ENCODE measurements around the gene COL12A1. TPM values are rescaled to one million over a fixed set of nuclear protein-coding genes. Genes with fewer than 3 reads are reported as not detected.

COL12A1 gene
- total and polyA plus RNA-seq, 2 donors (not counting 1 experiment from before 2014, with no cell fraction given) = not detected

DNA sequence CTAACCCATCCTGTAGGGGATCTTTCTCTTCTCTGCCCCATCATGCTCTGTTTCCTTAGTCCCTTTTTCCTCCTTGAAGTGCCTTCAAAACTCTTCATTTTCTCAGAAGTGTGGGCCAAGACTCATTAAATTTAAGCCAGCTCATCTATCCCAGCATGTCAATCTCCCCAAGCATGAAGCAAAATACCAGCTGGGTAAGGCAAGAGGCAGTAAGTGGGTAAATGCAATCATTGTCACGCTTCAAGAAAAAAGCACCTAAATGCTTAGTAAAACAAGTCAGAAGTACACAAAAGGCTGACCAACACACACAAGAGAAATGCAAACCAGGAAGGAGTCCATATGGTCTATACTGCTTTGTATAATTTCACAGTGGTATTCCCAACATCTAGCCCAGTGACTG is 61.5 kb downstream of the COL12A1 start:
- H3K79me2 ChIP-seq (ENCODE audit: control insufficient read depth, insufficient read depth, low read length) = no peaks in the 10 kb centered on the region
- Mint-ChIP-seq H3K4me3 (no peak overlapping the region), H3K9me3 (ENCODE audit: insufficient read depth) (no peaks in the 10 kb centered on the region), H3K27ac (no peak overlapping the region), H3K4me1 (no peaks in the 10 kb centered on the region), H3K27me3 (no peaks in the 10 kb centered on the region)
- TF ChIP-seq EZH2 (IDR thresholded peaks at IDR 0.05; ENCODE audit: borderline replicate concordance, insufficient read depth, low read depth, low read length, poor library complexity, severe bottlenecking) = no peak
- TF ChIP-seq, protein P1, sequence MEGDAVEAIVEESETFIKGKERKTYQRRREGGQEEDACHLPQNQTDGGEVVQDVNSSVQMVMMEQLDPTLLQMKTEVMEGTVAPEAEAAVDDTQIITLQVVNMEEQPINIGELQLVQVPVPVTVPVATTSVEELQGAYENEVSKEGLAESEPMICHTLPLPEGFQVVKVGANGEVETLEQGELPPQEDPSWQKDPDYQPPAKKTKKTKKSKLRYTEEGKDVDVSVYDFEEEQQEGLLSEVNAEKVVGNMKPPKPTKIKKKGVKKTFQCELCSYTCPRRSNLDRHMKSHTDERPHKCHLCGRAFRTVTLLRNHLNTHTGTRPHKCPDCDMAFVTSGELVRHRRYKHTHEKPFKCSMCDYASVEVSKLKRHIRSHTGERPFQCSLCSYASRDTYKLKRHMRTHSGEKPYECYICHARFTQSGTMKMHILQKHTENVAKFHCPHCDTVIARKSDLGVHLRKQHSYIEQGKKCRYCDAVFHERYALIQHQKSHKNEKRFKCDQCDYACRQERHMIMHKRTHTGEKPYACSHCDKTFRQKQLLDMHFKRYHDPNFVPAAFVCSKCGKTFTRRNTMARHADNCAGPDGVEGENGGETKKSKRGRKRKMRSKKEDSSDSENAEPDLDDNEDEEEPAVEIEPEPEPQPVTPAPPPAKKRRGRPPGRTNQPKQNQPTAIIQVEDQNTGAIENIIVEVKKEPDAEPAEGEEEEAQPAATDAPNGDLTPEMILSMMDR (IDR thresholded peaks at IDR 0.05) = no peak
- no peaks in the 10 kb centered on the region for H3K4me1 ChIP-seq (ENCODE audit: control insufficient read depth in 2 of 2, insufficient read depth in 2 of 2, low read length in 2 of 2)
- no peaks in the 10 kb centered on the region for H3K27me3 ChIP-seq (replicated peaks in 1 of 4; ENCODE audit: control extremely low read depth in 1 of 4, control insufficient read depth in 3 of 4, insufficient read depth in 4 of 4, low read length in 3 of 4)
- H2AFZ ChIP-seq (ENCODE audit: insufficient read depth, low read depth, low read length, poor library complexity, severe bottlenecking) = no peak overlapping the region
- DNase-seq = no peak
- ChIA-PET POLR2A (no interaction called here), CTCF (no interaction called here)
- no peak for ATAC-seq (ENCODE audit: low read depth)
- H4K20me1 ChIP-seq (ENCODE audit: control insufficient read depth, insufficient read depth, low read length, poor library complexity, severe bottlenecking) = no peaks in the 10 kb centered on the region
- no peaks in the 10 kb centered on the region for H3K9me3 ChIP-seq (ENCODE audit: control extremely low read depth in 1 of 3, control insufficient read depth in 2 of 3, insufficient read depth in 1 of 3, low read length in 2 of 3)
- no CpG with 5 or more reads among the region's 1 CpG for WGBS (ENCODE audit: insufficient coverage)
- no peak overlapping the region for H3K27ac ChIP-seq (ENCODE audit: low read length in 2 of 2)
- no peaks in the 10 kb centered on the region for H3K36me3 ChIP-seq (replicated peaks in 1 of 2; ENCODE audit: control extremely low read depth in 1 of 2, control insufficient read depth in 1 of 2, extremely low read depth in 1 of 2, insufficient read depth in 2 of 2, low read length in 1 of 2)
- H3K9ac ChIP-seq (ENCODE audit: low read length) = no peak overlapping the region
- H3K4me3 ChIP-seq (ENCODE audit: control extremely low read depth in 1 of 5, extremely low read depth in 1 of 5, insufficient read depth in 1 of 5, low read depth in 2 of 5, low read length in 4 of 5) = no peak overlapping the region
- H3K4me2 ChIP-seq (replicated peaks; ENCODE audit: low read depth, low read length, poor library complexity, severe bottlenecking) = no peak overlapping the region
- intact Hi-C loops (cut with micrococcal nuclease) = no loop called here

DNA sequence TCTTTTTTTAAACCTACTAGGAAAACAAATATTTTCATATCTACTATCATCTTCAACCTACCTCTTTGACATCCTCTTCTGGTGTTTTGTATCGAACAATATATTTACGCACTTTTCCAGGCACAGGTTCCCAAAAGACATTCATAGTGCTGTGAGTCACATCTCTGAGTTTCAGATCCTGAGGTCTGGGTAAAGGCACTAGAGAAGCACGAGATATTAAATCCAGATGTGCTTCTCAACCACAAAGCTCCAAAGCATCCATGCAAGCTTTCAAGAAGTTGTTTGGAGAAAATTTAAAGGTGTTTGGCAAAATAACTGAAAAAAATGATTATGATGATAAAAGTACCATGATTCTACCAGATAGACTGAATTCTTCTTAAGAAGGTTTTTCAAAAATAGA is 62.7 kb downstream of the COL12A1 start:
- Histone ChIP-seq H3K27ac (ENCODE audit: low read length in 2 of 2) (no peak overlapping the region), H4K20me1 (ENCODE audit: control insufficient read depth, insufficient read depth, low read length, poor library complexity, severe bottlenecking) (no peaks in the 10 kb centered on the region), H3K9me3 (ENCODE audit: control extremely low read depth in 1 of 3, control insufficient read depth in 2 of 3, insufficient read depth in 1 of 3, low read length in 2 of 3) (no peaks in the 10 kb centered on the region), H3K4me1 (ENCODE audit: control insufficient read depth in 2 of 2, insufficient read depth in 2 of 2, low read length in 2 of 2) (no peaks in the 10 kb centered on the region), H3K36me3 (replicated peaks in 1 of 2; ENCODE audit: control extremely low read depth in 1 of 2, control insufficient read depth in 1 of 2, extremely low read depth in 1 of 2, insufficient read depth in 2 of 2, low read length in 1 of 2) (no peaks in the 10 kb centered on the region), H3K27me3 (replicated peaks in 1 of 4; ENCODE audit: control extremely low read depth in 1 of 4, control insufficient read depth in 3 of 4, insufficient read depth in 4 of 4, low read length in 3 of 4) (no peaks in the 10 kb centered on the region), H3K79me2 (ENCODE audit: control insufficient read depth, insufficient read depth, low read length) (no peaks in the 10 kb centered on the region), H3K4me3 (ENCODE audit: control extremely low read depth in 1 of 5, extremely low read depth in 1 of 5, insufficient read depth in 1 of 5, low read depth in 2 of 5, low read length in 4 of 5) (no peak overlapping the region), H3K4me2 (replicated peaks; ENCODE audit: low read depth, low read length, poor library complexity, severe bottlenecking) (no peak overlapping the region), H2AFZ (ENCODE audit: insufficient read depth, low read depth, low read length, poor library complexity, severe bottlenecking) (no peak overlapping the region), H3K9ac (ENCODE audit: low read length) (no peak overlapping the region)
- WGBS (ENCODE audit: insufficient coverage) = 92% methylated on average over 2 of the region's 3 CpGs
- Mint-ChIP-seq H3K9me3 (ENCODE audit: insufficient read depth) (no peaks in the 10 kb centered on the region), H3K4me3 (no peak overlapping the region), H3K4me1 (no peaks in the 10 kb centered on the region), H3K27me3 (no peaks in the 10 kb centered on the region), H3K27ac (no peak overlapping the region)
- intact Hi-C loops (cut with micrococcal nuclease) = no loop called here
- no peak for DNase-seq
- ATAC-seq (ENCODE audit: low read depth) = no peak
- TF ChIP-seq, protein P1 (IDR thresholded peaks at IDR 0.05) = no peak
- TF ChIP-seq EZH2 (IDR thresholded peaks at IDR 0.05; ENCODE audit: borderline replicate concordance, insufficient read depth, low read depth, low read length, poor library complexity, severe bottlenecking) = no peak
- ChIA-PET POLR2A (no interaction called here), CTCF (no interaction called here)

Data from B cell (primary cell).